ENCODE measurements around the gene SMAD6.
"Not testable (repeated sequence)": the region's sequence is repeated elsewhere in the genome, so short reads cannot be mapped to it uniquely, and the experiment has no call there.

The SMAD6 gene

DNA sequence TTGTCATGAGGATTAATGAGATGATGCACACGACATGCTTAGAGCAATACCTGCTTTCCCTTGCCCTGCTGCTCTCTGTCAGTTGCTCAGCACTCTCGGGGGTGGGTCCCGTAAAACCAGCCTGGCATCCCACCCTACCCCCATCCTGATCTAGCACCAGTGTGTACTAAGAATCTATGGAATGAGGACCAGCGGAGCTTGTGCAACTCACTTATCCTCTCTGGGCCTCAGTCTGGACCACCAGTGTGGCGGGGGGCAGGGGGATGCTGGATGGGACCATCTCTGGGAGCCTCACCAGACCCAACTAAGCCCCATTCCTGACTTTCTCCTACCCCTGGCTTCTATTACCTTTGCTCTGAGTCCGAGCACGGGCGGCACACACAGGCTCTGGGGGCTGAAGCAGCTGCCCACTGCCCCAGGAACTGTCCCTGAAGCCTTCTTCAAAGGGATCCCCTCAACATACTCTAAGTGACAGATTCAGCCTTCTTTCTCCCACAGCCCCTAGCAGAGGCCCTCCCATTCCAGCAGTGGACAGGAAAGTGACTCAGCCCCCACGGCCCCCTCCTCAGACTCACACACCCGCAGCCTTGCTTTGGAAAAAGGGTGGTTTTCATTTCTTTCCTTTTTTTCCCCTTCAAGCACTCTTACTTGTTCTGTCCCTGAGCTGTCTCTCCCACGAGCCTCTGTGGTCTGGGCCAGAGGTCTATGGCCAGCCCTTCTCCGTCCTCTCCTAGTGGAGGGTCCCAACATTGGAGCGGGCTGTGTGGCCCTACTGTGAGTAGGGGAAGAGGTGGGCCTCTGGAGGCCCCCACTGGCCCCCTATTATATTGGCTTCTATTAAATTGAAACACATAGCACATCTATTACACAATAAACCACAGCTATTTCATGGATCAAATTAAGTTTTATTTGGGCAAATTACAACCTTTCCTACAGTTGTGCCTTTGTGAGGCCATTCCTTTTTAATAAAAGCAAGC, 100.3 kb downstream of the SMAD6 start:
- no peak for DNase-seq

DNA sequence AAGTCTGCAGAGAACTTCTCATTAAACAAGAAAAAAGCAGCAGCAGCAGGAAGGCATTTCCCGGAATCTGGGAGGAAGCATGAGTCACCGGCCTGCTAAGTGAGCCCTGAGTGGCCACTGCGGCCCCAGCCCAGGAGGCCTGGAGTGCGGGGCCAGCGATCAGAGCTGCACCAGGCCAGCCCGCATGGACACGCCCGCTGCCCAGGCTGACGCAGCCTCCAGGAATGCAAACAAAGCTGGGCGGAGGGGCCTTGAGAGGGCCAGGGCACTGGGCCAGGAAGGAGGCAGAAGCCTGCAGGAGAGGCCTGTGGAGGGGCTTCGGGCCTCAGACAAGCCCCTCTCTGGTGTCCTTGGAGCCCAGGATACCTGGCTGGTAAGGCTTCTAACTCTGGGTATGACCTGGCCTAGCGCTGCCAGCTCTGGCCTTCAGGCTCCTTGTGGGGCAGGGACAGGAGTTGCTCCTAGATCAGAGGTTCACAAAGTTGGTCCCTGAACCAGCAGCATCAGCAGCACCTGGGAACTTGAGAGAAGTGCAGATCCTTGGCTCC, 101.2 kb downstream of the SMAD6 start:
- no peak for DNase-seq

DNA sequence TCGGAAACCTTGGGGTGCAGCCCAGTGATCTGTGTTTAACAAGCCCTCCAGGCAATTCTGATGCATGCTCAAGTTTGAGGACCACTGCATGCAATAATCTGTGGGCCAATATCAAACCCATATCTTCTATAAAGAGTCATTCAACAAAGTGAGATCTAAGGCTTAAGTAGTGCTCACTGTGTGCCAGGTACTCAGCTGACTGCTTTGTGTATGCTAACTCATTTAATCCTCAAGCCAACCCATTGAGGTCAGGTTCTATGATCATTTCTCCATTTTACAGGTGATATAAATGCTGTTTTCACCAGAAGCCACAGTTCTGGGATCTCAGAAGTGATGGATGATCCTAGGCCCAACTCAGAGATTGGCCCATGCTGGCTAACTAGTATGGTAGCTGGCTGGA, 101.7 kb downstream of the SMAD6 start:
- no peak for DNase-seq

DNA sequence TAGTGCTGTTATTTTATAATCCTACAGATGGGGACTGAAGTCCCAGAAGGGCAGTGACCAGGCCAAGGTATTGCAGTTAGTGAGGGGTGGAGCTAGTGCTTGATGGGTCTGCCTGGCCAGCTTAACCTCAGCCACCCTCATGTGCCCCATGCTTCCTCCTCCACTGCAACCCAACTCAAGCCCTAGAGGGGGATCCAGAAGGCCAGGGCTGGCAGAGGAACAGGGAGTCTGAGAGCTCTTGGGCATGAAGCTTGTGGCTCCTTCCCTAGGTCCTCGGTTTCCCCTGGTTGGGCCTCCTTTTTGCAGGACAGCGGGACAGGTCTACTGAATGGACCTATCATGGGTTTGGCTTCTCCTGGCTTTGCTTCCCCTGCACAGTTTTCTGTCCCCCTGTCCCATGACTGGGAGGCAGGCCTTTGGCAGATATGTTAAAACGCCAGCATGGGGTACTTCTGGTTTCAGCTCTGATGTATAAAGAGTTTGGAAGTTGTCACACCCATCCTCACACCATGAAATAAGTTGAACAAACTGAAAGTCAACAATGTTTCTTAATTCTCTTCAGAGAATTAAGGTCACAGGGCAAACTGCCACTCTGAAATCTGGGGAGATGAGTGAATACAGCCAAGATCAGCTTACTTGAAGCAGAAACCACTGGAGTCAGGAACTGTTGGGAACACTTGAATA, 103.3 kb downstream of the SMAD6 start:
- DNase-seq = no peak

DNA sequence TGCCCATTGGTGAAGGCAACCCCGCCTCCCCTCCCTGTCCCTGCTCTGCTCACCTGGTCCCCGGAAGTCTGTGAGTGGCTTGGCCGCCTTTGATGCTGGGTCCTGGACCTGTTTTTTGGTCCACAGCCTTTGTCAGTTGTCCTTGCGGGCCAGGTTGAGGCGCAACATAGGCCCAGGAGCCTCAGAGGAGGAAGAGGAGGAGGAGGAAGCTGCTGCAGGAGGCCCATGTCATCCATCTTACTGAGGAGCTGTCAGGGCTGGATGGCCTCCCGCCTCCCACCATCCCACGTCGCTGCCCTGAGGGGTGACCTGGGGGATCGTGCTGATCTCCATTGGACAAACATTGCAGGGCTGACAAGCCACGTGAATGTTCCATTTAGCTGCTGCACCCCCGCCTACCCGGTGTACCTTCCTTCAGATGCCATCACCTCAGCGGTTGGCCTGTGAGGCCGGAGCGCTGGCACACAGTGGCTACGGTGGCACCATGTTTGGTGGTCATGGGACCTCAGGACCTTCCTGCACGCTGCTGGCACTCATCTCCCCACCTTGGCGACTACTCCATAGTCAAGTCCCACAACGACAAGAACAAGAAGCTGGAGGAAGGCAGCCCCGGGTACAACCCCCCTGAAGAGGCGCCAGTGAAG, 106.3 kb downstream of the SMAD6 start:
- no peak for DNase-seq

DNA sequence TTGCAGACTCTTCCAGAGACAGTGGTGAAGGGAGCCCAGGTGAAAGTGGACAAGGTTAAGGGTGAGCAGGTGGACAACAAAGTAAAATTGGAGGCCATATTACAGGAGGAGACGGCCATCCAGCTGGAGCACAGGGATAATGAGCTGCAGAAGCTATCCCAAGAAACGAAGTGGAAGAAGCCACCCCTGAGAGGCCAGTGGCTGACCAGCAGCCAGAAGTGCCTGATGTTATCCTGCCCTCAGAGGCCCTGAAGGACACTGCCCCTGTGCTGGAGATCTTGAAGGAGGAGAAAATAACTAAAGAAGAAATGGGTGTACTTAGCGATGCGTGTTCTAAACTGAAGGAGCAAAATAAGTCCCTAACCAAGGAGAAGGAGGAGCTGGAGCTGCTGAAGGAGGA, 107.6 kb downstream of the SMAD6 start:
- no peak for DNase-seq

DNA sequence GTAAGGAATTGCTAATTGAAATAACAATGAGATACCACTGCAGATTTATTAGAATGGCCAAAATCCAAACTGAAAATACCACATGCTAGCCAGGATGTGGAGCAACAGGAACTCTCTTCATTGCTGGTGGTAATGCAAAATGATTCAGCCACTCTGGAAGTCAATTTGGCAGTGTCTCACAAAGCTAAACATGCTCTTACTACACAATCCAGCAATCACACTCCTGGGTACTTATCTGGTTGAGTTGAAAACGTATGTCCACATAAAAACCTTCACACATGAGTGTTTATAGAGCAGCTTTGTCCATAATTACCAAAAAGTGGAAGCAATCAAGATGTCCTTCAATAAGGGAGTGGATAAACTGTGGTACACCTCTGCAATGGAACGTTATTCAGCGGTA, 113.3 kb downstream of the SMAD6 start:
- DNase-seq = no peak

DNA sequence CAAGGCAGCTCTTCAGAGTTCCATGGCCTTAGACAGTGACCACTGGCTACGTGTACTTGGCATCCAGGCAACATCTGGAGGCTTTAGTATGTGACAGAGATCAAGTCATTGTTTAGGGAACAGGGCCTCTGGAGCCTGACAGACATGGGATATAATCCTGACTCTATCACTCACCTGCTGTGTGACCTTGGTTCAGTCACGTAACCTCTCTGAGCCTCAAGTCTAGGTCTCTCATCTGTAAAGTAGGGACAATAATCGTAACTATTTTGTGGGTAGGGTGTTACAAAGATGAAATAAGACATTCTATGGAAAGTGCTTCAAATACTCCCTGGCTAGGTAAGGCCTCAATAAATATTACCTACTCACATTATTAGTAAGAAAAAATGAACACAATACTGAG, 114.2 kb downstream of the SMAD6 start:
- no peak for DNase-seq

DNA sequence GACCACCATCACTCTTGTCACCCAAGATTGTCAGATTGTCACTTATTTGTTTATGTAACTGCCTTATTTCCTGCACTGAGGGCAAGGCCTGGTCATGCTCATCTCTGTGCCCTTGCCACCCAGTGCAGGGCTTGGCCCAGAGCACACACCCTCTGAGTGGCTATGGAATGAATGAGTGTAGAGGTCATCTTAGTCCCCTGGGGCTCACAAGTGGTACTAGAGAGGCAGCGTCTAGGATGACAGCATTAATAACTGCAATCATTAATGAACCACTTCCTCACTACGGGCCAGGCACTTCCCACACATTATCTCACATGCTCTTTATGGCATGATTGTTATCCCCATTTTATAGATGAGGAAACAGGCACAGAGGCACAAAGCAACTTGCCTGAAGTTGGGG, 117.0 kb downstream of the SMAD6 start:
- no peak for DNase-seq

DNA sequence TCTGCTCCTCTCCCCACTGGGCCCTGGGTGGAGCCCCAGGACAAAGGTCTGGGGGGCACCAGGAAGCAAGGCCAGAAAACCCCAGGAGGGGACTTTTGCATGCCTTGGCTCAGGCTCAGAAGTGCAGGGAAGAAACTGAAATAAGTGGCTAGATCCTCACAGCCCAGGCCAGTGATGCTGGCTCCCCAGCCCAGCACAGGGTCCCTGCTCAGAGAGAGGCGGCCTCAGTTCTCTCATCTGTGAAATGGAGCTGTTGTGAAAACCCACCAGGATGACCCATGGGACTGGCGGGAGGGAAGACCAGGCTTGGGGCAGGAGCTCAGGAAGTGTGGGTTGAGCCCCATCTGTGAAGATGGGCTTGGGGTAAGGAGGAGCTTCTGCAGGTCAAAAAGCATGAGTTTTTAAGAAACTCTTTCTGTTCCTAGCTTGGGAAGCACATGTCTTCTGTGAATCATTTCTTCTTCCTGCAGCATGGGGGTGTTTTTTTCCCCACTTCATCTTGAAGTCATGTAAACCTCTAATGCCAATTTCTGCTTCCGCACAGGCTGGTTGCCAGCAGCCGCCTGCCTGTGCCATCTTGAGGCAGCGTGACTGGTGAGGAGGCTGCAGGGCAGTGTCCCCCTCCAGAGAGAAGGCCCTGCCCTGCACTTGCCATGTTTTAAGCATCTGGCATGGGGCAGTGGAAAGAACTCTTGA, 118.6 kb downstream of the SMAD6 start:
- no peak for DNase-seq

DNA sequence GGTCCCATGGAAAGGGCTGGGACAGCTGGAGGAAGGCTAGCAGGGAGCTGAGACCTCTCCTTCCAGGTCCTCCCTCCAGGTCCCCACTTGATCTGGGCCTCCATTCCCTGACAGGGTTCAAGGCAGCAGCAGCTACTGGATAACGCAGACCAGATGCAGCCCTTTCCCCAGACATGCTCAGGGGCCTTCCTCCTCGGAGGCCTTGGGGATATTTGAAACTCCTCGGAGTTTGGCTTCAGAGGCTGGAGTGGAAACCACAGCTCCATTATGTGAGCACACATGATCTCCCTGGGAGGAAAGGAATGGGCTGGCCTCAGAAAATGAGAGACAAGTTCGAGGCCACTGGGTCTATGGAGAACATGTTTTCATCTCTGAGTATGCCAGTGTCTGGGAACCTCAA, 119.3 kb downstream of the SMAD6 start:
- DNase-seq = no peak

DNA sequence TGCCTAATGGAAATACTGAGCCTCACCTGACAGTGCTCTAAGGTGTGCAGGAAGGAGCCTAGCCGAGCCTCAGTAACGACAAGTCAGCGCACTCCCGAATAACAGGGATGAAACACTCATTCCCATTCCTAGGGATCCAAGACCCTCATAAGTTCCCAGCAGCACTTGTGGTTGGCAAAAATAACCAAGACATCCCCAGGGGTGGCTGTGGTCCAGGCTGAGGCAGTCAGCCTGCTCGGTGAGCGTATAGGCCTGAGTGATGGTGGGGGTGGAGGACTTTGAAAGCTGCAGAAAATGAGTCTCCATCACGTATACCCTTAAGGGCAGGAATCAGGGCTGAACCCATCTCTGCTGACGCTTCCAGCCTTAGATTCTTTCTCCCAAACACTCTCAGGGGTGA, 120.1 kb downstream of the SMAD6 start:
- no peak for DNase-seq

DNA sequence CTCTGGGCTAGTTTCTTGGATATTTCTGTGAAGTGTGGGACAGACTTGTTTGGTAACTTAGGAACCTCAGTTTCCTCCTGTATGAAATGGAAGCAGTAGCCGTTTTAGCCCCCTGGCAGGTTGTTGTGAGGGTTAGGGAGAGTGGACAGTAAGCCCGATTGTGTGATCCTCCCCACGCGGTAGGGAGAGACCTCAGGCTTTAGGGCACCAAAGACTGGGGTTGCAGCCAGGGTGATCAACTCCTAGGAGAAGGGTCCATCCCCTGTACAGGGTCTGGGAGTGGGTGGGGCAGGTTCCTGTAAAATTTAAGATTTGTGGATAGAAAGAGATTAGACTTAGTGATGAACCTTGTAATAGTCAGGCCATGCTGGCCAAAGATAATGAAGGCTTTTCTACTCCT, 120.5 kb downstream of the SMAD6 start:
- DNase-seq = no peak

DNA sequence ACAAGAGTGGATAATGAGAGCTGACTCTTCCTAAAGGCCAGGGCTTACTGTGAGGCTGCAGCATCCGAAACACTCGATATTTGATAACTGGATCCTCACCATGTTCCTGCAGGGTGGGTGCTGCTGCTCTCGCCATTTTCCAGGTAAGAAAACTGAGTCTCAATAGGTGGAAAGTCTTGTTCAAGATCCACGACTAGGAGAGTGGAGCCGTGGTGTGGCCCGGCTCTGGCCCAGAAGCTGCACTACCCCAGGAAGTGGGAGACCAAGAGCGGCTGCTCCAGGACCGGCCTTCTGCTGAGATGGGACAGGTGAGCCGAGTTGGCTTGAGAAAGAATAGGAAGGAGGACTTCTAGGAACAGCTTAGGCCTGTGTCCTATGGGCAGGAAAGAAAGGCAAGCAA, 121.6 kb downstream of the SMAD6 start:
- DNase-seq = no peak

DNA sequence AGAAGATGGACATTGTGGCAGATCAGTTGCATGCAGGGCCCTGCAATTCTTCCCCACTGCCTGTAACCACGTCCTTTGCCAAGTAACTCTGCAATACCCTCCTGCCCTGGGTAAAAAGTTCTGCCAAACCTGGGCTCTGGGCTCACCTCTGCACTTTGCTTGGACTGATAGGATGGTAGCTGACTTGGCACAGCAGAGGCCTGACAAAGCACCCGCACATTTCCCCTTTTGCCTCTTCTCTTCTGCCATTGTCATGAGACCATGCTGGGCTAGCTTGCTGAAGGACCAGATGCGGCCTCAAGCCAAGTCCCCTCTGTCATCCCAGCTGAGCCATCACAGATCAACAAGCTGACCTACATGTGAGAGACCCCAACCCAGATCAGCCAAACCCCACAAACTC, 122.4 kb downstream of the SMAD6 start:
- no peak for DNase-seq

DNA sequence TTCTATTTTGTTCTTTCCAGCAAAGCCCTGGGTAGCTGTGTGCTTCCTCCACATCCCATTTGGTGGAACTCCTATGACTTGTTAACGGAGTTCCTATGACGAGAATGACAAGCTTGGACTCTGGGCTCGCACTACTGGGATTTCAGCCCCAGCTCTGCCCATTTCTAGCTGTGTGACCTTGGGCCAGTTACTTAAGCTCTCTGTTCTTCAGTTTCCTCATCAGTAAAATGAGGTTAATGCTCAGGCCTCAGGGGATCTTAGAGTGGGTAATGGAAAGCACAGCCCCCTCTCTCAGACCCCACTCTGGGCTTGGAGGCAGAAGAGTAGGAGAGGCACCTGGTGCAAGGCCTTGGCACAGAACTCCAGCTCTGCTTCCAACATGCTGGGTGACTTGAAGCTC, 123.1 kb downstream of the SMAD6 start:
- DNase-seq = no peak

DNA sequence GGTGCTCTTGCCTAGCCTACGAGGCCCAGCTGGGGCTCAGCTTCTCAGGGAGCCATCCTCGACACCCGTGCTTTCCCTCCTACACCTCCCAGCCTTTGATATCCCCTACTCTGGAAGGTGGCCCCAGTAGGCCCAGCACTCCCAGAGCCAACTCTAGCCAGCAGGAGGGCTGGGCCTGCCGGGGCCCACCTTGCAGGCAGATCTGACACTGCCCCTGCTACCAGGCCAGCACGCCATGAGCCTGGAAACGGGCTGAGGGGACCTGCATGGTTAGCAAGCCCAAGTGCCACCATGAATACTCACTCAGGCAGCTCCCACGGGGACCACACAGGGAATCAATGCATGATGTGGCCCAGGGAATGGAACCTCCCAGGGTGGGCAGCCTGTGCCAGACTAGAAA, 123.7 kb downstream of the SMAD6 start:
- DNase-seq = no peak

DNA sequence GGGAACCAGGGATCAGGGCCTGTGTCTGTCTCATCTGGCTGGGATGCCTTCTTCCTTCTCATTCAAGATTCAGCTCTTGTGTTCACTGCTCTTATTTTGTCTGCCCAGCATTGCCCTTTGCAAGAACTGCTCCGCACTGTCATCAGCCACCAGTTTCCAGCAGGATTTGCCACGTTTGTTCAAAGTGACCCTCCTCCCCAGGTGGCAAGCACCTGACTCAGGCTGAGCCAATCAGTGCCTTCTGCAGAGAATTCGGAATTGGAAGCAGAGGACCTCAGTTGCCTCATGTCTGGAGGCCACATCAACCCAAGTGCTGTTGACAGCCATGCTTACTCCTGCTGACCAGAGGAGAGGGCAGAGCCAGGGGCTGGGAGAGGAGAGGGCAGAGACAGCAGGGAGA, 124.5 kb downstream of the SMAD6 start:
- DNase-seq = no peak

DNA sequence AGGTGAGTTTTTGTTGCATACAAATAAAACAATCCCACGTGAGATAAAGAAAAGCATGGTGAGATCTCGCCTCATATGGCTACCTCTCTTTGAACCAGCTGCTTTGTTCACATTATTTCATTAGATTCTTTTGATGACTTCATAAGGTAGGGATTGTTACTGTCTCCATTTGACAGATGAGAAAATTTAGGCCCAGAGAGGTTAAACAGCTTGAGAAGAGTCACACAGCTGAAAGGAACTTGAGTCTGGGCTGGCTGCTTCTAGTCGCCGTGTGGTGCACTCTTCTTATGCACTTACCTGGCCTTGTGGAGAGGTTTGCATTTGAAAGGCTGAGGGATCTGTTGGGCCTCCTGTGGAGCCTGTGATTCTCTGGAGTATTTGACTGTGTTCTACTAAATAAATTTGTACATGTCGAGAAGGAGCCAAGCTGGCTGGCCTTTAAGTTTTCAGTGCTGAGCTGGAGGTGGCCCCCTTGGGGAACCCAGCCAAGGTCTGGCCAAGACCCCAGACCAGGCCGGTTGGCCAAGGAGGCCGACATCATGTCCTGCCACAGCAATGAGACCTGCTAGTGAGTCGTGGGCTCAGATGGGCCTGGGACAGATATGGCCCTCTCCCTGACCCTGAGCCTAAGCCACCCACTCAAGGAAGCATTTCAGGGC, 125.1 kb downstream of the SMAD6 start:
- DNase-seq = no peak

DNA sequence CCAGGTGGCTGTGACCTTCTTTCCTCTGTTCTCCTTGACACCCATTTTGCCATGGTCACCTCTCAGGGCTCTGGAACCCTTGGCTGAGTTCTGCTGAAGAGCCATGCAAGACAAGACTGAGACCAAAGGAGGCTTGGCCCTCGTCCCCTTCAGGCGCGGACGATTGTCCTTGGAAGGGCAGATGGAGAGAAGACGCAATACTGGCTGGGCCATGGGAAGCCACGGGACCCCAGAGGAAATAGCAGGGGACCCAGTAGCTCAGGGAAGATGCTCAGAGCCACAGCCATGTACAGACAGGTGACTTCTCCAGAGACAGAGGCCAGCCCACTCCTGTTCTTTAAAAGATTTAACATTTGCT, 125.6 kb downstream of the SMAD6 start:
- no peak for DNase-seq

DNA sequence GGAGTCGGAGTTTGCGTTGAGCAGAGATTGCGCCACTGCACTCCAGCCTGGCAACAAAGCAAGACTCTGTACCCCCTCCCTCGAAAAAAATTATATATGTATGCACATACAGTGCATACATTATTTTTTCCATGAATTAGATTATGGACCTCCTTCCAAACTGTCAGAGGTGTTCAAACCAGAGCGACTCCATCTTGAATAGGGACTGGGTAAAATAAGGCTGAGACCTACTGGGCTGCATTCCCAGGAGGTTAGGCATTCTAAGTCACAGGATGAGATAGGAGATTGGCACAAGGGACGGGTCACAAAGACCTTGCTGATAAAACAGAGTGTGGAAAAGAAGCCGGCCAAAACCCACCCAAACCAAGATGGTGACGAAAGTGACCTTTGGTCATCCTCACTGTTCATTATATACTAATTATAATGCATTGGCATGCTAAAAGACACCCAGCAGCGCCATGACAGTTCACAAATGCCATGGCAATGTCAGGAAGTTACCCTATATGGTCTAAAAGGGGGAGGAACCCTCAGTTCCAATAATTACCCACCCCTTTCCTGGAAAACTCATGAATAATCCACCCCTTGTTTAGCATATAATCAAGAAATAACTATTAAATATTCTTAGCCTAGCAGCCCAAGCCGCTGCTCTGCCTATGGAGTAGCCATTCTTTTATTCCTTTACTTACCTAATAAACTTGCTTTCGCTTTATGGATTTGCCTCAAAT, 126.9 kb downstream of the SMAD6 start:
- DNase-seq = not testable (repeated sequence)
